ENCODE data around the gene CPLX3.
A peak's percentile ranks its signal among the peaks of the same experiment; 100 is the strongest.

The CPLX3 gene

DNA sequence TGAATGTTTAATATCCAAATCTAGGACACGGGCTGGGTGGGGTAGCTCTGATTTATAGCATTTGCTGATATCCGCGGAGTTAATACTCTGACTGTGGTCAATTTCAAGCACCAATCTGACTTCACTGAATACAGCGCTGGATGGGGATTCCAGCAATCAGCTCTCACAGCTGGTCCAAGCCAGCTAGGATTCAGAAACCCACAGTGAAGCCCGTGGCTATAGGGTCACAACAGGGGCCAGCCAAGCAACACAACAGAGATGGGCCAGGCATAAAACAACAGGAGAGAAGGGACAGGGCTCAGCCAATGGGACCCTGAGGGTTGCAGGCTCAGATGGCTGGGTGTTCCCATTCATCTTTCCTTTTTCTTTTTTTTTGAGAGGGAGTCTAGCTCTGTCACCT lies 19.1 kb upstream of the CPLX3 start:
- no peak for DNase-seq

DNA sequence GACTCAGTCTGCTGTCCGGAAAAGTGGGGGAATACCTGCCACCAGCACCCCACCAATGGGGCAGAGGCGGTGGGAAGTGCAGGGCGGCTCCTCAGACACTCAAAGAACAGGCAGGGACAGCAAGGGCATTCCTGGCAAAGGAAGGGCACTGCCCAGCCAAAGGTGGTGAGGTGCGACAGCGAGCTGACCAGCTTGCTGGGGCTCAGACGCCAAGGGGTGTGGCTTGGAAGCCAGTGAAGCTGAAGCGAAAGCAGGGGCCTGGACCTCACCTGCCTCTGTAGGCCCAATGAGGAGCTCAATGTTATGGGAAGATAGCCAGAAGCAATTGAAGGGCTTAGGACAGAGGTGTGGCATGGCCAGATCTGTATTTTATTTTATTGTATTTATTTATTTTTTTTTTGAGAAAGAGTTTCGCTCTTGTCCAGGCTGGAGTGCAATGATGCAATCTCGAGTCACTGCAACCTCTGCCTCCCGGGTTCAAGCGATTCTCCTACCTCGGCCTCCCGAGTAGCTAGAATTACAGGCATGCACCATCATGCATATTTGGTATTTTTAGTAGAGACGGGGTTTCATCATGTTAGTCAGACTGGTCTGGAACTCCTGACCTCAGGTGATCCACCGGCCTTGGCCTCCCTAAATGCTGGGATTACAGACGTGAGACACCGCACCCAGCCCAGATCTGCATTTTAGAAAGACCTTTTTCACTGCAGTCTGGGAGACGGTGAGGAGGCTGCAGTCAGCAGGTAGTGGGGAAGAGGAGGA lies 18.2 kb upstream of the CPLX3 start:
- DNase-seq = no peak

DNA sequence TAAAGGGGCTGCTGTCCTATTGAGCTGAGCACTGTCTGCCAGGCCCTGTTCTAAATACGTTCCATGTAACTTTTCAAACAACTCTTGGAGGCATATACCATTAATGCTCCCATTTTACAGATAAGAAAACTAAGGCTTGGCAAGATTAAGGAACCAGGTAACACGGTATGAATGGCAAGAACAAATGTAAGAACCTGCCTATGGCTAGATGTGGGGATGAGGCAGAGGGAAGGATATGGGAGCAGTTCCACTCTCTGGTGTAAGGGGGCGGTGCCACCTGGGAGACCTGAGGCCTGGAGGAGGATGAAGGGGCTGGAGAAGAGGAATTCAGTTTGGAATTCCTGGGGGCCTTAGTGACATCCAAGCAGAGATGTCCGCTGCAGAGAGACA lies 17.6 kb upstream of the CPLX3 start:
- no peak for DNase-seq

DNA sequence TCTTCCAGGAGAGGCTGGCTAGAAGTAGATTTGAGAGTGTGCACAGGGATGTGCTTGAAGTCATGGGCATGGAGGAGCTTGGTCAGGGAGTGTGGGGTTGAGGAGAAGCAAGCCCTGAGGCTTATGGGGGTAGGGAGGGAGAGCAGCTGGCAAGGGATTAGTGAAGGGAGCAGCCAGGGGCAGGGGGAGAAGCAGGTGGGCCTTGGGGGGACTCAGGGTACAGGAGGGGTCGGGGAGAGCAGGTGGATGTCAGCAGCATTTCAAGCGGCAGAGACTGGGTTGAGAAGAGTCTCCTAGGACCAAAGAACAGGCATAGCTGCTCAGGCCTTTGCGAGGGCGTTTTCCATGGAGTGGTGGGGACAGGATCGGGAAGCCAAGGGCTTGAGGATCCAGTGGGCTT lies 17.2 kb upstream of the CPLX3 start:
- DNase-seq = no peak

DNA sequence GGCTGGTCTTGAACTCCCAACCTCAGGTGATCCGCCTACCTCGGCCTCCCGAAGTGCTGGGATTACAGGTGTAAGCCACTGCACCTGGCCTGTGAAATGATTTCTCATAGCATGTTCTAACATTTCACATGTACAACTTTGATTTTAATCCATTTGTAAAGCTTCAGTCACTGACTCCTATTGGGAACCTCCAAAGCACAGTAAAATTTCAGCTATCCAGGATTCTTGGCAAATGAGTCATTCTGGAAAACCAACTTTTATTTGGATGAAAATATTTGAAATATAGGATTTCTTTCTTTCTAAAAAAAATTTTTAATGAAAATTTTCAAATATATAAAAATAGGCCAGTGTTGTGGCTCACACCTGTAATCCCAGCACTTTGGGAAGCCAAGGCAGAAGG lies 16.5 kb upstream of the CPLX3 start:
- DNase-seq = no peak

DNA sequence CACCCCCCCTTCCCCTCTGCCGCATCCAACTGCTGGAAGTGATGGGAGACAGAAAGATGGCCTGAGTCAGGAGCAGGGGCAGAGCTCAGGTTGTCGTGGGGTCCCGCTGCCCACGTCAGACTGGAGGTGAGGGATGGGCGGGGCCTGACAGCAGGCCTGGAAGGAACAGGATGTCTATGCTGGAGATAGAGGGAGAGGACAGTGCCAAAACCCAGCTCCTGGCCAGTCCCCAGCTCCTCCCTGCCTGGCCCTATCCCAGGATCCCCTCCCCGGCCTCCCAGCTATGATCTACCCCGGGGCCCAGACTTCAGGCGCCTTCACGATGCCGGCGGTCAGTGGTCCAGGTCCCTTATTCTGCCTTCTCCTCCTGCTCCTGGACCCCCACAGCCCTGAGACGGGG lies 13.9 kb upstream of the CPLX3 start, which contains the start of gene LMAN1L:
TSS of gene LMAN1L (plus strand) at position 303 of the 400 bp plus-strand sequence. CDS start at position 323, 20 bp downstream.
- no peak for DNase-seq

DNA sequence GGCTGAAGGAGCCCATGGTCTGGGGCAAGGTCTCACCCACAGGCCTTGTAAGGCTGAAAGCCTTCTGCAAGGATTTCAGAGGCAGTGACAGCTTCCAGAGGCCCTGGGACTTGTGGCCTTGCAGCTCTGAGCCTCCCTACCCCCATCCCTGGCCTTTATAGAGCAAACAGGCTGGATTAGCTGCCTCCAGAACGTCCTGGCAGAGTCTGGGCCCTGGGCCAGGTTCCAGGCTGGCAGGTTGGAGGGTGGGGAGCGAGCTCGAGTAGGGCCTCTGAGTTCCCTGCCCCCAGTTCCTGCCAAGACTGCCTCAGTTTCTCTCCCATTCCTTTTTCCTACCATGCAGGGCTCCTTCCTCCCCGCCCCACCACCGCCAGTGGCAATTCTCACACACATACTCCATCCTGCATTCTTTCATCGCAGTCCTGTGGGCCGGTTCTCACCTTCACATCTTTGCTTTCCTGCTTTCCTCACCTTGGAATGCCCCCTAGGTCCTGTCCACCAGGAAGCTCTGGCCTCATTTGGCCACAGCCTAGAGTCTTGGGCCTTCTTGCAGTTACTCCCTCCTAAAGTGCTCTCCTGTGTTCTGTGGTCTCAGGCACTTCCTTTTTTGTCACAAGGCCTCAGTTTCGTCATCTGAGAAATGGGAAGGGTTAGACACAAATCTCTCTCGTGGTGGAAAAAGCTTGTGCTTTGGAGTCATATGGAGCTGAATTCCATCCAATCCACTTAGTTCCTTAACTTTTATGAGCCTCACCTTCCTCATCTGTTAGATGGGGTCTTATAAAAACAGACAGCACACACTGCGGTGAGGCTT lies 11.1 kb upstream of the CPLX3 start:
- peak; percentile 43 to 44 for DNase-seq

DNA sequence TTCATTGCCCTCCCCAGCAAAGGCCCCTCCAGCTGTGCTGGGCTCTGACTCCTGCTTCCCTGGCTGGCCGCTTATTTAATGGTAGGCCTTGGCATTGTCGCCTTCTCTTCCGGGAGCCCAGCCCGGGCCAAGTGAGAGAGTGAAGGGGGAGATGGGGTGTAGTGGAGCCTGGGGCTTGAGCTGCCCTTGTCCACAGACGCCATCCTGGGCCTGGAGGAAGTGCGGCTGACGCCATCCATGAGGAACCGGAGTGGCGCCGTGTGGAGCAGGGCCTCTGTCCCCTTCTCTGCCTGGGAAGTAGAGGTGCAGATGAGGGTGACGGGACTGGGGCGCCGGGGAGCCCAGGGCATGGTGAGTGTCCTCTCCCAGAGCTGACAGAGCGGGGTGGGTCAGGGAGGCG lies 10.5 kb upstream of the CPLX3 start:
- DNase-seq = no peak

DNA sequence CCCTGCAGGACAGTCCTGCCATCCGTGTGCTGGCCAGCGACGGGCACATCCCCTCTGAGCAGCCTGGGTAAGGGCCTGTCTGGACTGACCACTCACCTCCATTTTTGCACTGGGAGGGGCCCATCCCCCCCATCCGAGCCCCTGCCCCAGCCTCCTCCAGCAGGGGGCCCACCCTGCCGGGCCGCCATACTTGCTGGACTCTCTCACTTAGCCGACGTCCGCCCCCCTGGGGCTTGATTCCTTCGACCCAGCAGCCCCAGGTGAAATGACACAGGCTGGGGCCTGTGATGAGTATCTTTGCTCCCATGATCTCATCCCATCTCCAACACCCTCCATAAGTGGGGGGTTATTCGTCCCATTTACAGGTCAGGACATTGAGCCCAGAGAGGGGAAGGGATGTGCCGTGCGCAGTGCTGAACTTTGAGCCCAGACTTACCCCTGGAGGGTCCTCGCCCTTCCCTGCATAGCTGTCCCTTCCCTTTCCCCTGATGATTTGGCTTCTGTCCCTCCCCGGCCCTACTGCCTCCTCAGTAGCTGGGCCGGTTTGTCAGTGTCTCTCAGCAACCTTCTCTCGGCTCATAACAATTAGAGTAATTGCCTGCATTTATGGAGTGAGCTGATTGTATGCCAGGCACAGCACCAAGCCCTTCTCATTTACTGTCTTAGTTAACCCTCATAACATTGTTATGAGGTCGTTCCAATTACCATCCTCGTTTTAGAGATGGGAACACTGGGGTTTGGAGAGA lies 9.6 kb upstream of the CPLX3 start:
- DNase-seq = no peak

DNA sequence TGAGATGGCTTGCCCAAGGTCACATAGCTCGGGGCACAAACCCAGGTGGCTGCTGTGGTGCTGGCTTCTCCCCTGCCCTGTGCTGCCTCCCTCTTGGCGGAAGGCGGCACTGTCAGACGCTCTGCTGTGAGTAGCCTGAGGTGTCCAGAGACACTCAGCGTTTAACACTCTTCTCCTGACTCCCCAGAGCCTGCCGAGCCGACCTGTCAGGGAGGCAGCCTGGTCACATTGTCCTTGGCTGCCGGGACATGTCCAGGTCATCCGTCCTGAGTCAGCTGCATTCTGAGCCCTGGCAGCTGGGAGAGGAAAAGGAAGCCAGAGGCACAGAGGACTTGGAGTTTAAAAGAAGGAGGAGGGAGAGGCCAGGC lies 9.1 kb upstream of the CPLX3 start:
- DNase-seq = no peak

DNA sequence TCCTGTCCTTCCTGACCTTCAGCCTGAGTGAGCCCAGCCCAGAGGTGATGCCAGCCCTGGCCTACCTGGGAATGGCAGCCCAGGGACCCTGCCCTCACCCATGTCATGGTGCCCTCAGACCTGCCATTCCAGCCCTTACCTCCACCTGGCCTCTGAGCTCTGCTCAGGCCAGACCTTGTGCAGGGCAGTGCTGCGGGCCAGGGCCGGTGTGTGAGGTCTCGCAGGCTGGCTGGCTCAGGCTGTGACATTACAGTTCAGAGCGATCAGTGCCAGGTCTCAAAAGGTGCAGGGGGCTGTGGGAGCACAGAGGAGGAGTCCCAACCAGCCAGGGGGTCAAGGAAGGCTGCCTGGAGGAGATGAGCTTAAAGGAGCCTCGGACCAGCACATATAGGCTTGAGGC lies 6.4 kb upstream of the CPLX3 start:
- DNase-seq = no peak

DNA sequence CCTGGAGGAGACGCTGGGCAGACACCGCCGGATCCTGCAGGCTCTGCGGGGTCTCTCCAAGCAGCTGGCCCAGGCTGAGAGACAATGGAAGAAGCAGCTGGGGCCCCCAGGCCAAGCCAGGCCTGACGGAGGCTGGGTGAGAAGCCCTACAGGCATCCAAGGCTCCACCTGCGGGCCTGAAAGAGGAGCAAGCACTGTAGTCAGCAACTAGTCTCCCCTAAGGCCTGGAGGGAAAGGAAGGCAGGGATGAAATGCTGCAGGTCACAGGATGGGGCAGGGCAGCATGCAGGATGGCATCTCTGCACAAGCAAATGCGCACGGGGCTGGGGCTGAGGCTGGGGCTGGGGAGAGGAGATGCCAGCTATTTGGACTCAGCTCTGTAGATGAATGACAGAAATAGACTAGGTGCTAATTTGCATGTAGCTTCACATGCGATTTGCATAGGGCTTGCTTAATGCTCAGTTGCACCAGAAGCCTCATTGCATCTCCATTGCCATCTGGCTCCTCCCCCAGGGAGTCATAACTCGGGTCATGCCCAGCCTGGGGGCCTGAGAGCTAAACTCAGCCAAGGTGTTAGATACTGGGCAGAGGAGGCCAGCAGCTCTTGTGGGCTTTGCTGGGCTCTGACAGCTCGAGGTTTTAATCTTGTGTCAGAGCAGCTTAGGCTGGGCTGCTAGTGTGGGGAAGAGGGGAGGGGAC lies 5.2 kb upstream of the CPLX3 start:
- DNase-seq = peak; percentile 54 to 68

DNA sequence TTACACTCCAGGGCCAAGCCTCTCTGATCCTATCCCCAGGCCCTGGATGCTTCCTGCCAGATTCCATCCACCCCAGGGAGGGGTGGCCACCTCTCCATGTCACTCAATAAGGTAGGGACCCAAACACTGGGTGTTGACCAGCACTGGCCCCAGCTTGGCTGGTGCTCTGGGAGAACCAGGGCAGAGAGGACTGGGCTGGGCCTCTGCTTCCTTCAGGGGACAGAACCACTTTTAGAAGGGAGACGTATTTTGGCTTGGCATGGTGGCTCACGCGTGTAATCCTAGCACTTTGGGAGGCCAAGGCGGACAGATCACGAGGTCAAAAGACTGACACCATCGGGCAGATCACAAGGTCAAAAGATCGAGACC lies 4.7 kb upstream of the CPLX3 start:
- no peak for DNase-seq

DNA sequence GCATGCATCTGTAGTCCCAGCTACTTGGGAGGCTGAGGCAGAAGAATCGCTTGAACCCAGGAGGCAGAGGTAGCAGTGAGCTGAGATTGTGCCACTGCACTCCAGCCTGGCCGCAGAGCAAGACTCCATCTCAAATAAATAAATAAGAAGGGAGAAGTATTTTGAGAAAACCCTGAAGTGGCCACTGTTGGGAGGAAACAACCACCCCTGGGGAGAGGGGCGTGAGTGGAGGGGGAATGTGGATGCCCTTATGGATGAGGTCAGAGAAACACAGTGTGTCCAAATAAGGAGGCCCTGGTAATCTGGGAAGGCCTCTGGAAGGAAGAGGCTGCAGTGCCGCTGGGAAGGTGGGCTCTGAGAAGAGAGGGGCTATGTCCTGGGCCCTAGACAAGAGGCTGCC lies 4.2 kb upstream of the CPLX3 start:
- DNase-seq = no peak

DNA sequence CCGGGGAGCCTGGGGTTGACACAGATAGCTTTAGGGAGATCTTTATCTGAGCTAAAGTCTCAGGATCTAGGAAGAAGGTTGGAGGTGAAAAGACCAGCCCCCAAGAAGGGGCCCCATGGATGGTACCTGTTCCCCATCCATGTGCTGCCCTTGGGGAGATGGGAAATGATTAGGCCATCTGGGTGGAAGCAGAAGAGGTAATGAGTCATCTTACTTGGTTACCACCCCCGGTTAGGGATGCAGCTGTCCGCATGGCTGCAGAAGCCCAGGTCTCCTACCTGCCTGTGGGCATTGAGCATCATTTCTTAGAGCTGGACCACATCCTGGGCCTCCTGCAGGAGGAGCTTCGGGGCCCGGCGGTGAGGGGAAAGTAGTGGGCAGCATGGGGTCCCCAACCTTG lies 3.1 kb upstream of the CPLX3 start:
- no peak for DNase-seq

DNA sequence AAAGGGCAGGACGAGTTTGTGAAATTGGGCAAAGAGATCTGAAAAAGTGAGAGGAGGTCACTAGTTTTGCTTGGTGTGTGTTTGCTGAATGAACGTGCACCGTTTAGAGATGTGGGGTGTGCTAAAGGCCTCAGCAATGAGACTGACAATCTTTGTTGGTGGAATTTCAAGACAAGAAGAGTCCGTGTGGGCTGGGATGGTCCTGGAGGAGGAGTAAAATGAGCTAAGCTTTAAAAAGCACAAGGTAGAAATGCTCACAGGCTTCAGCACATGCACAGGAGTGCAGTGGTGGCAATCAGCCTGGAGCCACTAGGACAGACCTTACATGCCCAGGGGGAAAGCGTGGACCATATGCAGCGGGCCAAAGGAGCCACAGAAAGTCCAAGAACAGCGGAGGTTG lies 1.5 kb upstream of the CPLX3 start:
- DNase-seq = no peak

DNA sequence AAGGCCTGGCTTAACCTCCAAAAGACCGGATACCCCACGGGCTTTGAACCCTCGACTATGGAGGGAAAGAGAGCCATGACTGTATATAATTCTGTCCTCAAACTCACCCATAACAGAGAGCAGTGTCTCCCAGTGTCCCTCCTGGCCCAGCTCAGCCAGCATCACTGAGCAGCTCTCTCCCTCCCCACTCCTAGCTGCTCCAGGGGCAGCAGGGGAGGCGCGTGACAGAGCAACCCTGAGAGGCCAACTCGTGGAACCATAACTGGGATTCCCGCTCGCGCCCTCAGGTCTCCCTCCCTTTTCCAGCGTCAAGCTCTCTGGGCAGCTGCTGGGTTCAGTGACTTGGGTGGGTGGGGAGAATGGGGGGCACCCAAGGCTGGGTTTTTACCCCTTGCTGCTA lies 561 bp upstream of the CPLX3 start:
- DNase-seq = no peak

DNA sequence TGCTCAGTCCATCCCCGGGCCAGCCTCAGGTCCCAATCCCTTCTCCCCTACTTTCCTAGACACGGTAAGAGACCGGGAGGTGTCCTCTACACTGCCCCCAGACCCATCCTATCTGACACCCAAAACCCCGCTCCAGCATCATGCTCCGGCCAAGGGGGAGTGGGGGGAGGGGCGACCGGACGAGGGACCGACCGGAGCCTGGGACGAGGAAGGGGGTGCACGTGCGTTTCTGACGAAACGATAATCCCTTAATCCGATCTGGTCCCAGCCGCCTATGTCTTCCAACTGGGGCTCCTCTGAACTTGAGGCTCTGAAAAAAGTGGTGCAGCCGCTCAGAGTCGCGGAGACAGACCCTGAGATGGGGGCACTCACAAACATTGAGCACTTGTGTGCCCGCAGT lies 494 bp downstream of the CPLX3 start:
- DNase-seq = no peak

DNA sequence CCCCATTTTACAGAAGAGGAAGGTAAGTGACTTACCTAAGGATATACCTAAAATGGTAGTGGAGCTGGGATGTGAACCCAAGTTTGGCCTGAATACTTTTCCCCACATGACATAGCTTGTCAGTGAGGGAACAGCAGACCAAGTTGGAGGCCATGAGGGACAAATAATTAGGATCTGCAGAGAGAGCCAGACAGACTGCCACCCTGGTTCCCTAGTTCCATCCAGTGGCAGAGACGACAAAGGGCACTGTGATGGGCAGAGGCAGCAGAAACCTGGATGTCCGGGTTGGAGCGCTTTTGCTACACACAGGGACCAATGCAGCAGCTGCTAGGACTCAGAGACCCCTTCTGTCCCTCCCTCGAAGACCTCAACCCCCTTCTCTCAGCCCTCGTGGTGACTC lies 1.2 kb downstream of the CPLX3 start:
- no peak for DNase-seq

DNA sequence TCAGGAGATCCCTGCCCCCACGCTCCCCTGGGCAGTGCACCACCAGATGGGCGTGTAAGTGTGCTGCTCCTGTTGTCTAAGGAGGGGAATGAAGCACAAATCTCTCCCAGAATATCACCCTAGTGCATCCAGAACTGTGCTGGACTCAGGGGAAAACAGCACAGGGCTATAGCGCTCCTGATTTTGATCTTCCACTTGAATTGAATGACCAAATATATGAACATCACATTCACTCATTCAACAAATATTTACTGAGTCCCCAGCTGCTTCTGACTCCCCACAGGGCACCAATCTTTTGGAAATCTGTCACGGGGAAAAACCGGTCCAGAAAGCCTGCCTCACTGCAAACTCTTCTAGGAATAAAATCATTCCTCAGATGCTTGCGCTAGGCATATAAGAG lies 2.4 kb downstream of the CPLX3 start:
- no peak for DNase-seq

DNA sequence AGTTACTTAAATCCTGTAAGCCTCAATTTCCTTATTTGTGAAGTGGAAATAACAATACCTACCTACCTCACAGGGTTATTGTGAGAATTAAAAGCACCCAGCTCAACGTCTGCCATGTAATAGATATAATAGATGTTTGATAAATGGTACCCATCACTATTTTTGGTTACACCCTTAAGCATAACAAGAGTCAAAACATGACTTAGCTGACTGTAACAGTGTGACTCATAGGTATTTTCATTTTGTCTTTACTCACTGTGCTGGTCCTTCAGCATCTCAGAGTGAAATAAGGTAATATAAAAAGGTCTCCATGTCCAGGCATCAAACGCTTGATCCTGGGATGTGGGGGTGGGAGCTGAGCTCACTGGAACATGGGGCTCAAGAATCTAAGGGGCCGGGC lies 3.1 kb downstream of the CPLX3 start:
- no peak for DNase-seq

DNA sequence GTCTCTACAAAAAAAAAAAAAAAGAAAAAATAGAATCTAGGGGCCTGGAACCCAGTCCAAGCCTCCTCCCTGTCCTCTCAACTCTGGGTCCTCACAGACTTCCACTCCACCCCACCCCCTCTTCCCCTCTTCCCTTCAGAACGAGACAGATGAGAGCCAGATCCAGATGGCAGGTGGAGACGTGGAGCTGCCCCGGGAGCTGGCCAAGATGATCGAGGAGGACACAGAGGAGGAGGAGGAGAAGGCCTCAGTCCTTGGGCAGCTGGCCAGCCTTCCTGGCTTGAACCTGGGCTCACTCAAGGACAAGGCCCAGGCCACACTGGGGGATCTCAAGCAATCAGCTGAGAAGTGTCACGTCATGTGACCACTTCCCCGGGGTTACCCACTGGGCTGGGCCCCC lies 3.6 kb downstream of the CPLX3 start:
- no peak for DNase-seq

DNA sequence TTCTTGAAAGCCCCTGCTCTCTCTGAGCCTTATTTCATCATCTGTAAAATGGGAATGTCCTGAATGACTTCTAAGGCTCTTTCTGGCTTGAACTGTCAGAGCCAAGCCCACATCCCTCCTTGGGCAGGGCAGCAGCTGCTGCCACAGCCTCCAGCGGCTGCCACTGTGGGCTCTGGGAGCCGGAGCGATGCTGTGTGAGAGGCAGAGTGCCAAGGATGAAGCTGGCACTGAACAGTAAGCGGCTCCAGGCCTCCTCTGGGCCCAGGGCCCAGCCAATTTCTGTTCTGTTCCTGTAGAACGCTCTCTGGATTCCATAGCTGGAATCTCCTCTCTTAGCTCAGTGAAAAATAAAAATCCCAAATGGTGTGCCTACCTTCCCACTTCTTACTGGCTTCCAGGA lies 4.4 kb downstream of the CPLX3 start:
- no peak for DNase-seq
